Coronary artery (tissue), 2 donors: Measurements from ENCODE around the gene BCL2.

Experiments used
- DNase-seq: peaks from one replicate; pipeline ENCODE4 v3.0.0-alpha.2; 2017; ENCODE audit warnings: low spot score
- H3K27ac ChIP-seq, 2 donors: fragments of 200-600 bp; sonication (generic); one replicate each; pipeline ENCODE4 v1.5.1; 2016 to 2019
- H3K4me3 ChIP-seq: fragments of 200-600 bp; sonication (generic); 2 replicates; pipeline ENCODE4 v1.5.1; 2016; ENCODE audit warnings: mild to moderate bottlenecking, moderate library complexity
- CTCF ChIP-seq: fragments of 200-600 bp; sonication (generic); IDR thresholded peaks from one replicate; pipeline ENCODE4 v1.5.1; 2019; ENCODE audit warnings: antibody characterized with exemption

Gene BCL2

GRCh38 chr18:63284827-63285733, 34.5 kb downstream of the BCL2 start:
- Histone ChIP-seq H3K27ac (no peak overlapping the region), H3K4me3 (no peak overlapping the region)
- no peak for TF ChIP-seq CTCF
- no peak for DNase-seq

GRCh38 chr18:63284173-63284799, 35.3 kb downstream of the BCL2 start:
- Histone ChIP-seq H3K4me3 (no peak overlapping the region), H3K27ac (no peak overlapping the region)
- no peak for TF ChIP-seq CTCF
- no peak for DNase-seq

GRCh38 chr18:63283305-63284094, 36.1 kb downstream of the BCL2 start:
- no peak for DNase-seq
- H3K27ac ChIP-seq = no peak overlapping the region

GRCh38 chr18:63282793-63283192, 36.8 kb downstream of the BCL2 start:
- TF ChIP-seq CTCF = no peak
- H3K4me3 ChIP-seq = no peak overlapping the region
- no peak for DNase-seq
- no peak overlapping the region for H3K27ac ChIP-seq

More at GRCh38 chr18:63283305-63284094, 36.1 kb downstream of the BCL2 start:
- H3K4me3 ChIP-seq = no peak overlapping the region
- no peak for TF ChIP-seq CTCF

GRCh38 chr18:63273222-63273927, 46.2 kb downstream of the BCL2 start:
- DNase-seq = no peak

More at GRCh38 chr18:63273222-63273927, 46.2 kb downstream of the BCL2 start:
- no peak for TF ChIP-seq CTCF
- no peak overlapping the region for H3K27ac ChIP-seq
- H3K4me3 ChIP-seq = no peak overlapping the region
